Measurements from ENCODE around the gene MS4A18. TPM values are rescaled to one million over a fixed set of nuclear protein-coding genes. Genes with fewer than 3 reads are reported as not detected.

MS4A18 gene
- total and polyA plus RNA-seq, 10 of the 15 experiments (the other 5 are each of a cell fraction or from before 2014, with no cell fraction given) = not detected

DNA sequence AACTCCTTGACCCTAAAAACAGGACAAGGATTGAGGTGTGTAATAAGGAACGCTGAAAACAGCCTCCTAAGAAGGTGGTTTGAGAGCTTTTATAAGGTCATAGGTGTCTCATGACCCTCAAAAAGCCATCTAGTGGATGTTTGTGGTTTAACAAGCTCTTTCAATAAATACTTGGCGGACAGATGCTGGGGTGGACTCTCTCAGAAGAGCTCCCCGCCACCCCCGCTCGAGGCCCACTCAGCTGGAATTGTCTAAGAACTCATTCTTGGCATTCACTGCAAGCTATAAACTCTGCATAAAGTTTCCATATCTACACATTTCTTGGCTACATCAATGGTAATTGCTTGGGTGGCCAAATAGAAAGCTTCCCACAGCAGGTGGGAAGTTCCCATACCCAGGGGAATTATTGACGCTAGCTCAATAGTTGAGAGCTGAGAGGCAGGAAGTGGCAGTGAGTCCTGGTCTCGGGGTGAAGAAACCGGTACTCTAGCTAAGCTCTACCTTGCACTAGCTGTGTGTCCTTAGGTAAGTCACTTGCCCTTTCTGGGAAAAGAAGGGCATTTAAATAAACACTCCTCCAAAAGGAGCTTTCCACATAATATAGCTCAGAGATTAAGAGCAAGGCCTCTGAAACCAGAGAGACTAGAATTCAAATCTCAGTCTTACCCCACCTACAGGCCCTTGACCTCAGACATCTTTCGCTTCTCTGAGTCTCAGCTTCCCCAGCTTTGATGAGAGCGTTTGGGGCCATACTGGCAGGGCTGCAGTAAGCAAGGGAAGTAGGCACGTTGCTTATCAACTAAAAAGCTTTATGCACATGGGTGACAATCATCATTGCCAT, 38.6 kb downstream of the MS4A18 start (continued):
- TF ChIP-seq KAT2A (conservative IDR thresholded peaks at IDR 0.05; ENCODE audit: control insufficient read depth, low read depth, low read length) (no peak), PAX5 (IDR thresholded peaks at IDR 0.05; ENCODE audit: borderline replicate concordance, low read depth, low read length) (no peak), SMARCA5 (IDR thresholded peaks at IDR 0.05) (peak; percentile 97), IKZF1 (conservative IDR thresholded peaks at IDR 0.05) (peak; percentile 74), SIN3A (IDR thresholded peaks at IDR 0.05; ENCODE audit: low read depth, low read length) (no peak), TBL1XR1 (IDR thresholded peaks at IDR 0.05; ENCODE audit: low read depth, low read length) (no peak), MLLT1 (IDR thresholded peaks at IDR 0.05) (peak; percentile 56), POU2F2 (IDR thresholded peaks at IDR 0.05; ENCODE audit: borderline replicate concordance, low read depth, low read length) (no peak; the same call in 2 of the 3 replicates), IKZF2 (IDR thresholded peaks at IDR 0.05) (peak; percentile 78 to 79; a peak in 3 of 4 replicates), JUND (IDR thresholded peaks at IDR 0.05; ENCODE audit: low read depth, low read length) (no peak), SREBF1 (IDR thresholded peaks at IDR 0.05; ENCODE audit: low read length) (no peak), ZNF274 (IDR thresholded peaks at IDR 0.05; ENCODE audit: insufficient read depth, insufficient read length) (no peak), ESRRA (IDR thresholded peaks at IDR 0.05; ENCODE audit: low read length) (no peak), ATF3 (IDR thresholded peaks at IDR 0.05; ENCODE audit: borderline replicate concordance, extremely low read depth, low read depth, low read length) (no peak), STAT3 (IDR thresholded peaks at IDR 0.05; ENCODE audit: low read depth, low read length) (no peak), BACH1 (IDR thresholded peaks at IDR 0.05; ENCODE audit: borderline replicate concordance) (no peak), ZZZ3 (IDR thresholded peaks at IDR 0.05; ENCODE audit: control insufficient read depth, insufficient read length, low read depth) (no peak)
- TF ChIP-seq, protein P1, sequence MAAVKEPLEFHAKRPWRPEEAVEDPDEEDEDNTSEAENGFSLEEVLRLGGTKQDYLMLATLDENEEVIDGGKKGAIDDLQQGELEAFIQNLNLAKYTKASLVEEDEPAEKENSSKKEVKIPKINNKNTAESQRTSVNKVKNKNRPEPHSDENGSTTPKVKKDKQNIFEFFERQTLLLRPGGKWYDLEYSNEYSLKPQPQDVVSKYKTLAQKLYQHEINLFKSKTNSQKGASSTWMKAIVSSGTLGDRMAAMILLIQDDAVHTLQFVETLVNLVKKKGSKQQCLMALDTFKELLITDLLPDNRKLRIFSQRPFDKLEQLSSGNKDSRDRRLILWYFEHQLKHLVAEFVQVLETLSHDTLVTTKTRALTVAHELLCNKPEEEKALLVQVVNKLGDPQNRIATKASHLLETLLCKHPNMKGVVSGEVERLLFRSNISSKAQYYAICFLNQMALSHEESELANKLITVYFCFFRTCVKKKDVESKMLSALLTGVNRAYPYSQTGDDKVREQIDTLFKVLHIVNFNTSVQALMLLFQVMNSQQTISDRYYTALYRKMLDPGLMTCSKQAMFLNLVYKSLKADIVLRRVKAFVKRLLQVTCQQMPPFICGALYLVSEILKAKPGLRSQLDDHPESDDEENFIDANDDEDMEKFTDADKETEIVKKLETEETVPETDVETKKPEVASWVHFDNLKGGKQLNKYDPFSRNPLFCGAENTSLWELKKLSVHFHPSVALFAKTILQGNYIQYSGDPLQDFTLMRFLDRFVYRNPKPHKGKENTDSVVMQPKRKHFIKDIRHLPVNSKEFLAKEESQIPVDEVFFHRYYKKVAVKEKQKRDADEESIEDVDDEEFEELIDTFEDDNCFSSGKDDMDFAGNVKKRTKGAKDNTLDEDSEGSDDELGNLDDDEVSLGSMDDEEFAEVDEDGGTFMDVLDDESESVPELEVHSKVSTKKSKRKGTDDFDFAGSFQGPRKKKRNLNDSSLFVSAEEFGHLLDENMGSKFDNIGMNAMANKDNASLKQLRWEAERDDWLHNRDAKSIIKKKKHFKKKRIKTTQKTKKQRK (IDR thresholded peaks at IDR 0.05; ENCODE audit: low read depth, low read length) = no peak
- TF ChIP-seq, protein P2, sequence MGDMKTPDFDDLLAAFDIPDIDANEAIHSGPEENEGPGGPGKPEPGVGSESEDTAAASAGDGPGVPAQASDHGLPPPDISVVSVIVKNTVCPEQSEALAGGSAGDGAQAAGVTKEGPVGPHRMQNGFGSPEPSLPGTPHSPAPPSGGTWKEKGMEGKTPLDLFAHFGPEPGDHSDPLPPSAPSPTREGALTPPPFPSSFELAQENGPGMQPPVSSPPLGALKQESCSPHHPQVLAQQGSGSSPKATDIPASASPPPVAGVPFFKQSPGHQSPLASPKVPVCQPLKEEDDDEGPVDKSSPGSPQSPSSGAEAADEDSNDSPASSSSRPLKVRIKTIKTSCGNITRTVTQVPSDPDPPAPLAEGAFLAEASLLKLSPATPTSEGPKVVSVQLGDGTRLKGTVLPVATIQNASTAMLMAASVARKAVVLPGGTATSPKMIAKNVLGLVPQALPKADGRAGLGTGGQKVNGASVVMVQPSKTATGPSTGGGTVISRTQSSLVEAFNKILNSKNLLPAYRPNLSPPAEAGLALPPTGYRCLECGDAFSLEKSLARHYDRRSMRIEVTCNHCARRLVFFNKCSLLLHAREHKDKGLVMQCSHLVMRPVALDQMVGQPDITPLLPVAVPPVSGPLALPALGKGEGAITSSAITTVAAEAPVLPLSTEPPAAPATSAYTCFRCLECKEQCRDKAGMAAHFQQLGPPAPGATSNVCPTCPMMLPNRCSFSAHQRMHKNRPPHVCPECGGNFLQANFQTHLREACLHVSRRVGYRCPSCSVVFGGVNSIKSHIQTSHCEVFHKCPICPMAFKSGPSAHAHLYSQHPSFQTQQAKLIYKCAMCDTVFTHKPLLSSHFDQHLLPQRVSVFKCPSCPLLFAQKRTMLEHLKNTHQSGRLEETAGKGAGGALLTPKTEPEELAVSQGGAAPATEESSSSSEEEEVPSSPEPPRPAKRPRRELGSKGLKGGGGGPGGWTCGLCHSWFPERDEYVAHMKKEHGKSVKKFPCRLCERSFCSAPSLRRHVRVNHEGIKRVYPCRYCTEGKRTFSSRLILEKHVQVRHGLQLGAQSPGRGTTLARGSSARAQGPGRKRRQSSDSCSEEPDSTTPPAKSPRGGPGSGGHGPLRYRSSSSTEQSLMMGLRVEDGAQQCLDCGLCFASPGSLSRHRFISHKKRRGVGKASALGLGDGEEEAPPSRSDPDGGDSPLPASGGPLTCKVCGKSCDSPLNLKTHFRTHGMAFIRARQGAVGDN (IDR thresholded peaks at IDR 0.05) = peak; percentile 39
- TF ChIP-seq, protein P3, sequence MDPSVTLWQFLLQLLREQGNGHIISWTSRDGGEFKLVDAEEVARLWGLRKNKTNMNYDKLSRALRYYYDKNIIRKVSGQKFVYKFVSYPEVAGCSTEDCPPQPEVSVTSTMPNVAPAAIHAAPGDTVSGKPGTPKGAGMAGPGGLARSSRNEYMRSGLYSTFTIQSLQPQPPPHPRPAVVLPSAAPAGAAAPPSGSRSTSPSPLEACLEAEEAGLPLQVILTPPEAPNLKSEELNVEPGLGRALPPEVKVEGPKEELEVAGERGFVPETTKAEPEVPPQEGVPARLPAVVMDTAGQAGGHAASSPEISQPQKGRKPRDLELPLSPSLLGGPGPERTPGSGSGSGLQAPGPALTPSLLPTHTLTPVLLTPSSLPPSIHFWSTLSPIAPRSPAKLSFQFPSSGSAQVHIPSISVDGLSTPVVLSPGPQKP (IDR thresholded peaks at IDR 0.05; ENCODE audit: low read depth, low read length) = no peak
